Panc1 (cell line): ENCODE measurements around the gene LYSMD4. TPM values are rescaled to one million over a fixed set of nuclear protein-coding genes. Genes with fewer than 3 reads are reported as not detected.

Source experiments
- ATAC-seq: fragments of 200-7000 bp; cut with Tn5 transposase; 2 replicates; pipeline ENCODE4 v1.9.1; 2020; ENCODE audit warnings: mild to moderate bottlenecking, moderate library complexity
- BruUV-seq: library from RNA; stranded (reverse); fragments of 400-500 nt; replicated peaks from 2 replicates; lab custom pipeline; 2021; lab: Mats Ljungman, UMichigan
- CTCF ChIA-PET: fragments of 300-600 bp; sonication (Branson Sonifier 250); formaldehyde crosslinking; loops from one replicate; lab custom pipeline; 2022; ENCODE audit warnings: antibody characterized with exemption; lab: Charles Lee
- POLR2A ChIA-PET: fragments of 300-600 bp; sonication (Branson Sonifier 250); formaldehyde crosslinking; loops from one replicate; lab custom pipeline; 2022; ENCODE audit warnings: antibody characterized with exemption; lab: Charles Lee
- DNase-seq: peaks from one replicate; pipeline ENCODE4 v3.0.0-alpha.2; 2010; ENCODE audit warnings: low read depth, low spot score
- H3K27ac ChIP-seq: 2 replicates; pipeline ENCODE4 v1.5.1; 2011; ENCODE audit warnings: mild to moderate bottlenecking, low read length, inconsistent platforms
- H3K27me3 ChIP-seq: fragments of 200-500 bp; sonication (Bioruptor generic); 2 replicates; pipeline ENCODE4 v1.6.0; 2014; ENCODE audit warnings: low read length, inconsistent platforms; ENCODE audit not compliant: control insufficient read depth, insufficient read depth
- H3K36me3 ChIP-seq: fragments of 200-500 bp; sonication (Bioruptor generic); 2 replicates; pipeline ENCODE4 v1.5.1; 2014; ENCODE audit warnings: inconsistent platforms, mild to moderate bottlenecking, low read length, moderate library complexity; ENCODE audit not compliant: control insufficient read depth, insufficient read depth
- H3K4me1 ChIP-seq: 2 replicates; pipeline ENCODE4 v1.5.1; 2011; ENCODE audit warnings: inconsistent platforms, mild to moderate bottlenecking, low read length, moderate library complexity; ENCODE audit not compliant: control insufficient read depth, insufficient read depth
- H3K4me3 ChIP-seq, 2 experiments: 2 replicates each; pipeline ENCODE4 v1.5.1; 2011 to 2012; ENCODE audit warnings: low read depth in 2 of 2, low read length in 2 of 2, mild to moderate bottlenecking in 2 of 2, inconsistent platforms in 1 of 2, moderate library complexity in 1 of 2
- H3K9me3 ChIP-seq: fragments of 200-500 bp; sonication (Bioruptor generic); 2 replicates; pipeline ENCODE4 v1.5.1; 2014; ENCODE audit warnings: low read depth, mild to moderate bottlenecking, inconsistent platforms, low read length, moderate library complexity; ENCODE audit not compliant: control insufficient read depth, insufficient read depth
- POLR2AphosphoS5 ChIP-seq: IDR thresholded peaks from 2 replicates; pipeline ENCODE4 v1.6.1; 2012; ENCODE audit warnings: mild to moderate bottlenecking, low read depth, low read length, moderate library complexity
- REST ChIP-seq, 2 experiments: IDR thresholded peaks; 2 replicates each; pipeline ENCODE4 v1.6.1; 2011 to 2012; ENCODE audit warnings: low read depth in 2 of 2, control low read depth in 1 of 2, low read length in 1 of 2, mild to moderate bottlenecking in 1 of 2, moderate library complexity in 1 of 2; ENCODE audit not compliant: insufficient read depth in 1 of 2
- SIN3A ChIP-seq: IDR thresholded peaks from 2 replicates; pipeline ENCODE4 v1.6.1; 2012; ENCODE audit warnings: low read depth, mild to moderate bottlenecking, low read length, moderate library complexity, borderline replicate concordance; ENCODE audit not compliant: insufficient read depth
- TCF7L2 ChIP-seq: IDR thresholded peaks from 2 replicates; pipeline ENCODE4 v1.6.1; 2011; ENCODE audit warnings: mild to moderate bottlenecking, low read depth, low read length, inconsistent platforms
- in situ Hi-C: cut with HindIII; loops from 2 replicates; pipeline ENCODE4 v1.10.0; 2016; ENCODE audit warnings: low sequenced_read_pairs, low pct_unique_long_range_greater_than_20kb
- intact Hi-C: fragments of 100-400 bp; cut with micrococcal nuclease; formaldehyde crosslinking; loops from one replicate; pipeline ENCODE4 v1.10.0; 2022; ENCODE audit not compliant: unreplicated experiment
- total RNA-seq: library from RNA; stranded (reverse); gene quantifications from one replicate; pipeline ENCODE4 v1.2.1, GENCODE V29; 2021; ENCODE audit not compliant: unreplicated experiment
- TF ChIP-seq, protein P1 (sequence below): fragments of 450-650 bp; IDR thresholded peaks from 2 replicates; pipeline ENCODE4 v1.5.1; 2017; ENCODE audit warnings: mild to moderate bottlenecking

LYSMD4 gene
- total RNA-seq, 1 experiment from 2014 or later = 8.9 TPM

DNA sequence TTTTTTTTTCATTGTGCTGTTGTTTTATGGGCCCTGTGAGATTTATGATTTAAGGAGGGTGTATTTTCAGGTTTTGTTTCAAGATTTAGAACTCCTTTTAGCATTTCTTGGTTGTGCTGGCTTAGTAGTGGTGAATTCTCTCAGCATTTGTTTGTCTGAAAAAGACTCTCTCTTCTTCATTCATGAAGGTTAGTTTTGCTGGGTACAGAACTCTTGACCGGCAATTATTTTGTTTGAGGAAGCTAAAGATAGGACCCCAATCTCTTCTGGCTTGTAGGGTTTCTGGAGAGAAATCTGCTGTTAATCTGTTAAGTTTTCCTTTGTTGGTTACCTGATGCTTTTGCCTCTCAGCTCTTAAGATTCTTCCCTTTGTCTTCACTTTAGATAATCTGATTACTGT is 46.9 kb downstream of the LYSMD4 start:
- CTCF ChIA-PET = no interaction called here
- no peak for TF ChIP-seq TCF7L2
- no peaks in the 10 kb centered on the region for H3K9me3 ChIP-seq
- intact Hi-C loops = no loop called here
- no peak for DNase-seq
- BruUV-seq = no TSS peak
- in situ Hi-C loops = no loop called here
- no peak for ATAC-seq
- POLR2A ChIA-PET = no interaction called here
- H3K4me3 ChIP-seq = no peak overlapping the region
- no peaks in the 10 kb centered on the region for H3K27me3 ChIP-seq
- no peaks in the 10 kb centered on the region for H3K36me3 ChIP-seq
- H3K27ac ChIP-seq = no peak overlapping the region
- no peaks in the 10 kb centered on the region for H3K4me1 ChIP-seq

GRCh38 chr15:99683000-99683670 is 50.1 kb downstream of the LYSMD4 start:
- ATAC-seq (no peak), DNase-seq (no peak)
- POLR2A ChIA-PET = no interaction called here
- Histone ChIP-seq H3K9me3 (no peaks in the 10 kb centered on the region), H3K27me3 (no peaks in the 10 kb centered on the region), H3K4me3 (no peak overlapping the region), H3K27ac (no peak overlapping the region), H3K36me3 (no peaks in the 10 kb centered on the region), H3K4me1 (no peaks in the 10 kb centered on the region)
- BruUV-seq = no TSS peak
- CTCF ChIA-PET = no interaction called here
- no peak for TF ChIP-seq REST (IDR thresholded peaks at IDR 0.05; ENCODE audit: insufficient read depth in 1 of 2, low read depth in 2 of 2, low read length in 1 of 2)
- TF ChIP-seq POLR2AphosphoS5 = no peak
- TF ChIP-seq SIN3A = no peak
- TF ChIP-seq, protein P1, sequence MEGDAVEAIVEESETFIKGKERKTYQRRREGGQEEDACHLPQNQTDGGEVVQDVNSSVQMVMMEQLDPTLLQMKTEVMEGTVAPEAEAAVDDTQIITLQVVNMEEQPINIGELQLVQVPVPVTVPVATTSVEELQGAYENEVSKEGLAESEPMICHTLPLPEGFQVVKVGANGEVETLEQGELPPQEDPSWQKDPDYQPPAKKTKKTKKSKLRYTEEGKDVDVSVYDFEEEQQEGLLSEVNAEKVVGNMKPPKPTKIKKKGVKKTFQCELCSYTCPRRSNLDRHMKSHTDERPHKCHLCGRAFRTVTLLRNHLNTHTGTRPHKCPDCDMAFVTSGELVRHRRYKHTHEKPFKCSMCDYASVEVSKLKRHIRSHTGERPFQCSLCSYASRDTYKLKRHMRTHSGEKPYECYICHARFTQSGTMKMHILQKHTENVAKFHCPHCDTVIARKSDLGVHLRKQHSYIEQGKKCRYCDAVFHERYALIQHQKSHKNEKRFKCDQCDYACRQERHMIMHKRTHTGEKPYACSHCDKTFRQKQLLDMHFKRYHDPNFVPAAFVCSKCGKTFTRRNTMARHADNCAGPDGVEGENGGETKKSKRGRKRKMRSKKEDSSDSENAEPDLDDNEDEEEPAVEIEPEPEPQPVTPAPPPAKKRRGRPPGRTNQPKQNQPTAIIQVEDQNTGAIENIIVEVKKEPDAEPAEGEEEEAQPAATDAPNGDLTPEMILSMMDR = no peak
- TF ChIP-seq TCF7L2 = no peak
- intact Hi-C loops (no loop called here), in situ Hi-C loops (no loop called here)

- TF ChIP-seq REST (IDR thresholded peaks at IDR 0.05; ENCODE audit: insufficient read depth in 1 of 2, low read depth in 2 of 2, low read length in 1 of 2) (no peak), POLR2AphosphoS5 (no peak), SIN3A (no peak), TCF7L2 (no peak)
- TF ChIP-seq, protein P1 = no peak
- in situ Hi-C loops = no loop called here
- ATAC-seq (no peak), DNase-seq (no peak)
- Histone ChIP-seq H3K9me3 (no peaks in the 10 kb centered on the region), H3K27ac (no peak overlapping the region), H3K36me3 (no peaks in the 10 kb centered on the region), H3K4me1 (no peaks in the 10 kb centered on the region), H3K4me3 (no peak overlapping the region), H3K27me3 (no peaks in the 10 kb centered on the region)
- intact Hi-C loops = no loop called here
- ChIA-PET POLR2A (no interaction called here), CTCF (no interaction called here)
- BruUV-seq = no TSS peak
Measured at GRCh38 chr15:99682455-99682854, 50.8 kb downstream of the LYSMD4 start.
